Lung (tissue), 12 donors: ENCODE results near the gene TWIST2. TPM values are rescaled to one million over a fixed set of nuclear protein-coding genes. Genes with fewer than 3 reads are reported as not detected.

Experiments used
- ATAC-seq: fragments of 200-7000 bp; cut with Tn5 transposase; one replicate; pipeline ENCODE4 v1.9.1; 2020; ENCODE audit warnings: moderate number of reproducible peaks; ENCODE audit not compliant: insufficient read depth, low FRiP score
- DNase-seq, 3 donors: peaks; one replicate each; pipeline ENCODE4 v3.0.0-alpha.2; 2013 to 2017
- H3K27ac ChIP-seq, 2 donors: one replicate each; pipeline ENCODE4 v1.5.1; 2013; ENCODE audit warnings: mild to moderate bottlenecking in 2 of 2, moderate library complexity in 2 of 2, control low read depth in 1 of 2, inconsistent platforms in 1 of 2, low read depth in 1 of 2, low read length in 1 of 2
- H3K27me3 ChIP-seq, 3 donors: one replicate each; pipeline ENCODE4 v1.5.1; 2013; ENCODE audit warnings: low read length in 2 of 3; ENCODE audit not compliant: control insufficient read depth in 3 of 3, insufficient read depth in 3 of 3
- H3K36me3 ChIP-seq, 4 donors: one replicate each; pipeline ENCODE4 v1.5.1; 2013; ENCODE audit warnings: low read length in 4 of 4, mild to moderate bottlenecking in 1 of 4, moderate library complexity in 1 of 4; ENCODE audit not compliant: control insufficient read depth in 4 of 4, insufficient read depth in 4 of 4
- H3K4me1 ChIP-seq, 5 donors: one replicate each; pipeline ENCODE4 v1.5.1; 2013; ENCODE audit warnings: low read length in 5 of 5, mild to moderate bottlenecking in 2 of 5, moderate library complexity in 1 of 5; ENCODE audit not compliant: control insufficient read depth in 5 of 5, insufficient read depth in 5 of 5
- H3K4me3 ChIP-seq: one replicate; pipeline ENCODE4 v1.5.1; 2013; ENCODE audit warnings: mild to moderate bottlenecking, control low read depth, moderate library complexity
- H3K9ac ChIP-seq, 2 donors: one replicate each; pipeline ENCODE4 v1.5.1; 2013; ENCODE audit warnings: low read length in 2 of 2, control low read depth in 1 of 2; ENCODE audit not compliant: insufficient read depth in 1 of 2
- H3K9me3 ChIP-seq, 4 donors: one replicate each; pipeline ENCODE4 v1.5.1; 2013; ENCODE audit warnings: low read length in 3 of 4, mild to moderate bottlenecking in 1 of 4, moderate library complexity in 1 of 4; ENCODE audit not compliant: control insufficient read depth in 4 of 4, insufficient read depth in 3 of 4
- WGBS, 2 donors: extraction: QIAGEN DNeasy Blood & Tissue Kit; methylation state at CpG; one replicate each; pipeline ENCODE4 v1.1.7; 2013; 5-methylcytosine and 5-hydroxymethylcytosine counted together
- polyA plus RNA-seq, 2 donors: library from polyadenylated mRNA; stranded (reverse); fragments of 200-250 nt; gene quantifications; one replicate each; pipeline ENCODE4 v1.2.1, GENCODE V29; 2013
- total RNA-seq, 2 donors: library from RNA; depleted of rRNA in 1 of 2; stranded (reverse); fragments of >200 nt in 1 of 2; gene quantifications; one replicate each; pipeline ENCODE4 v1.2.1, GENCODE V29; 2014 to 2021
- TF ChIP-seq, protein P1 (sequence below): IDR thresholded peaks from 2 replicates; pipeline ENCODE4 v1.5.1; 2012; ENCODE audit warnings: mild to moderate bottlenecking; ENCODE audit errors: control extremely low read depth, extremely low read depth
- donor health status: control.
- donor health status: control.
- donor health status: Bipolar disorder and iron deficiency.
- donor health status: healthy.
- donor health status: DM: yes; HTN: yes; CAD: no.

The TWIST2 gene
- total and polyA plus RNA-seq, 4 donors: 10.1 to 14.8 (median 11.7) TPM

DNA sequence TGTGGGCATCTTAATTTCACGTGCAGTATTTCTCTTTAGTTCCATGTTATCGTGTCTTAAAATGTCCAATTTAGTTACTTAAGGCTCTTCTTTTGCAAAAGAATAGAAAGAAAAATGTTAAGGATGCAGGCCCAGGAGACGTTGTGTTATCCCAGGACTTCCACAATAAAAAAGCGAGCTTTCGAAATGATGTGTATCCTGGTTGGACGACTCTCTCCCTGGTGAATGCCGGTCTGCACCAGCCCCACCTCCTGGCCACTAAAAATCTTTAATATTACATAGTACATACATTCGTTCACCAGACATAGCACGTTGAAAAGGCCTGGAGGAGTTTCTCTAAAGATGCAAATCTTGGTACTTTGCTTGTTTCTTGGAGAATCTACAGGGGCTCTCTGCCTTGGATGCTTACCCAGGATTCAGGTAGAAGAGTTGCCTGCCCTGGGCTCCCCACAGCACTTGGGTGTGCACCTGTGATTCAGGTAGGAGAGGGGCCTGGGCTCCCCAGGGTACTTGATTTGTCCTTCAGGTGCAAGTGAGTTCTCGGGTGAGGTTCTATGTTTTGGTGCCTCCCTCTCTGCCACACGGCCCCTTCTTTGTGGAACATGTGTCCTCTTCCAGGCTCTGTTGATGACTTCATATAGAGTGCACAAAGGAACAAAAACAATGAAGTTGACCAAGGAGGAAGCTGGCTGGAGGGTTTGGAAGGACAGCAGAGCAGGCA, 26.6 kb downstream of the TWIST2 start:
- peaks cover 0 to 3% (median 0%) of the 10 kb centered on the region in 3 donors for H3K27me3 ChIP-seq
- H3K36me3 ChIP-seq: no peaks in the 10 kb centered on the region
- H3K4me1 ChIP-seq: peaks cover 0 to 4% (median 0%) of the 10 kb centered on the region in 5 donors
- WGBS, 2 donors: 77 to 86% methylated on average over 11 of the region's 11 CpGs
- H3K9ac ChIP-seq: no peak overlapping the region
- DNase-seq (no peak), ATAC-seq (no peak)
- TF ChIP-seq, protein P1, sequence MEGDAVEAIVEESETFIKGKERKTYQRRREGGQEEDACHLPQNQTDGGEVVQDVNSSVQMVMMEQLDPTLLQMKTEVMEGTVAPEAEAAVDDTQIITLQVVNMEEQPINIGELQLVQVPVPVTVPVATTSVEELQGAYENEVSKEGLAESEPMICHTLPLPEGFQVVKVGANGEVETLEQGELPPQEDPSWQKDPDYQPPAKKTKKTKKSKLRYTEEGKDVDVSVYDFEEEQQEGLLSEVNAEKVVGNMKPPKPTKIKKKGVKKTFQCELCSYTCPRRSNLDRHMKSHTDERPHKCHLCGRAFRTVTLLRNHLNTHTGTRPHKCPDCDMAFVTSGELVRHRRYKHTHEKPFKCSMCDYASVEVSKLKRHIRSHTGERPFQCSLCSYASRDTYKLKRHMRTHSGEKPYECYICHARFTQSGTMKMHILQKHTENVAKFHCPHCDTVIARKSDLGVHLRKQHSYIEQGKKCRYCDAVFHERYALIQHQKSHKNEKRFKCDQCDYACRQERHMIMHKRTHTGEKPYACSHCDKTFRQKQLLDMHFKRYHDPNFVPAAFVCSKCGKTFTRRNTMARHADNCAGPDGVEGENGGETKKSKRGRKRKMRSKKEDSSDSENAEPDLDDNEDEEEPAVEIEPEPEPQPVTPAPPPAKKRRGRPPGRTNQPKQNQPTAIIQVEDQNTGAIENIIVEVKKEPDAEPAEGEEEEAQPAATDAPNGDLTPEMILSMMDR: no peak
- H3K27ac ChIP-seq: no peak overlapping the region
- H3K4me3 ChIP-seq: no peak overlapping the region
- no peaks in the 10 kb centered on the region for H3K9me3 ChIP-seq

- H3K27ac ChIP-seq: no peak overlapping the region
- DNase-seq: no peak
- 86 to 90% methylated on average over 3 of the region's 3 CpGs for WGBS, 2 donors
Observed at GRCh38 chr2:238875101-238875470, 27.2 kb downstream of the TWIST2 start.

DNA sequence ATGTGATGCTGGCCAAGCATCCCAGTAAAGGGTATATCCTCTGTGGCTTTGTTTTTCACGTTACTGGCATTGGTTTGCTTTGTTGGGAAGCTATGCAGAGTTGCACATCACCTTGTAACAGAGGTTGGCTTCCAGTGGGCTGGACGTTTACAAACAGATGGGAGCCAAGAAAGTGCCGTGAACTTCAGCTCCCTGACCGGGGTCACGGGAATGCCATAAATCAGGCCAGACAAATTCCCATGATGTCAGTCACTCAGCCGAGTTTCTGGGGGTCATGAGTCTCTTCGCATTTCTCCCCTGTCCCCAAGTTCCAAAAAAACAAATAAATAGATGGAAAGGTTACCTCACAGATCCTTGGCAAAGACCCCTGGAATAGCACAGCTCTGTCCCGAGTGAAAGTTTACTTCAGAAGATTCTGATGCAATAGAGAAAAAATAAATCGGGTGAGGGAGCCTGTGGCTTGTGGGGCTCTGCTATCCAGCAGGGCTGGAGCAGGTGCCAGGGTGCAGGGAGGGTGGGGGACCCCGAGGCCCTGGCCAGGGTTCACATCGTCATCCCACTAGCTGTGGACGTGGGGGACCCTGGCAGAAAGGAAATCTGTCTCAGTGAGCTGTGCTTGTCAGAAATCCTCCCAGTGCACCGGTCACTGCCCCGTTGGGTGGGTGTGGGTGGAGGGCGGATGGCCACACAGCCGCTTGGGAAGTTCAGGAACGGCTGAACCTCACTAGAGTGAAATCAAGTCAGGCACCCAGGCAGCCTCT, 27.8 kb downstream of the TWIST2 start:
- H3K36me3 ChIP-seq: no peaks in the 10 kb centered on the region
- TF ChIP-seq, protein P1: no peak
- H3K9ac ChIP-seq: no peak overlapping the region
- H3K27me3 ChIP-seq: peaks cover 0 to 3% (median 0%) of the 10 kb centered on the region in 3 donors
- ATAC-seq (no peak), DNase-seq (no peak)
- no peak overlapping the region for H3K27ac ChIP-seq
- H3K4me3 ChIP-seq: no peak overlapping the region
- peaks cover 0 to 2% (median 0%) of the 10 kb centered on the region in 5 donors for H3K4me1 ChIP-seq
- H3K9me3 ChIP-seq: no peaks in the 10 kb centered on the region
- 66 to 79% methylated on average over 17 of the region's 17 CpGs for WGBS, 2 donors

More at GRCh38 chr2:238875101-238875470, 27.2 kb downstream of the TWIST2 start:
- TF ChIP-seq, protein P1: no peak
- Histone ChIP-seq H3K4me1 (peaks cover 0 to 4% (median 0%) of the 10 kb centered on the region in 5 donors), H3K36me3 (no peaks in the 10 kb centered on the region), H3K9ac (no peak overlapping the region), H3K9me3 (no peaks in the 10 kb centered on the region), H3K27me3 (peaks cover 0 to 3% (median 0%) of the 10 kb centered on the region in 3 donors), H3K4me3 (no peak overlapping the region)
- no peak for ATAC-seq
